HuH-7.5 (cell line): ENCODE measurements around the gene CBLB.
"Not testable (repeated sequence)": the region's sequence is repeated elsewhere in the genome, so short reads cannot be mapped to it uniquely, and the experiment has no call there.

Source experiments
- DNase-seq: peaks from one replicate; pipeline ENCODE4 v3.0.0; 2011; ENCODE audit warnings: low spot score

CBLB gene

DNA sequence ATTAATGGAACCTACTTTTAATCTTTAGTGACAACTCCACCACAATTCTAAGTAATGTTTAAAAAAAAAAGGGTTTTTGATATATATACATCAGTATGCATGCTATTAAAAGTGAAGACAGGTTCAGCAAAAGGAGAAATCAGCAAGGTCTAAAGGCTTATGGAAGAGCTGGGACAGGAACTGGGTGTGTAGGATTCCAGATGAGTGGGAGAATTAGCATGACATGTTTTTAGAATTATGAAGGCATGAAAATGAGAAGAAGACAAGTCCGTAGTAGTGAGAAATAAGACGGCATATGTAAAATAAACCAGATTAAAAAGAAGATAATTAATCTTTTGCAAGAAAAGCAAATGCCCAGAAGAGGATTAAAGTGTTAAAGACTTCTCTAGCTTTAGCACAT, 52.0 kb downstream of the CBLB start:
- no peak for DNase-seq

DNA sequence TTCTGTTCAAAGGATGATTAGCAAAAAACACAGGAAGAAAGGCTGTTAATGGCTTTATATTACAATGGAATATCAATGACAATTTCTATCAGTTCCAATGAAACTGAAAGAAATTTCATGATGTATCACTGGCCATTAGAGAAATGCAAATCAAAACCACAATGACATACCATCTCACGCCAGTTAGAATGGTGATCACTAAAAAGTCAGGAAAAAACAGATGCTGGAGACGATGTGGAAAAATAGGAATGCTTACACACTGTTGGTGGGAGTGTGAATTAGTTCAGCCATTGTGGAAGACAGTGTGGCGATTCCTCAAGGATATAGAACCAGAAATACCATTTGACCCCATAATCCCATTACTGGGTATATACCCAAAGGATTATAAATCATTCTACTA, 53.5 kb downstream of the CBLB start:
- DNase-seq = not testable (repeated sequence)

DNA sequence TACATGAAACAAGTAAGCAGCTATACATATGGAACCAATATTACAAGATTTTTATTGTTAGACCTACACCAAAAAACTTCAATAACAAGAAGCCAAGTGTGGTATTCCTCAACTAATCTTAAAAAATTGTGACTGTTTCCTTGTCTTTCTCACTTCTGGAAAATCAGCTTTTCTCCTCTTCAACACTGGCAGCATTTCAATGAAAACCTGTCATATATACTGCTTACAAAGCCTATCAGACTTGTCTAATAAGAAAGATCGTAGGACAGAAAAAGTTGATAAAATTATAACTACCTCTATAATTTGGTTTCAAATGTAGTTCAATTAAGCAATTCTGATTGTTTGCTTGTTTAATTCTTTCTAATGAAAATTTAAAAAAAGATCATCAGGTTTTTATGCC, 55.1 kb downstream of the CBLB start:
- DNase-seq = no peak

DNA sequence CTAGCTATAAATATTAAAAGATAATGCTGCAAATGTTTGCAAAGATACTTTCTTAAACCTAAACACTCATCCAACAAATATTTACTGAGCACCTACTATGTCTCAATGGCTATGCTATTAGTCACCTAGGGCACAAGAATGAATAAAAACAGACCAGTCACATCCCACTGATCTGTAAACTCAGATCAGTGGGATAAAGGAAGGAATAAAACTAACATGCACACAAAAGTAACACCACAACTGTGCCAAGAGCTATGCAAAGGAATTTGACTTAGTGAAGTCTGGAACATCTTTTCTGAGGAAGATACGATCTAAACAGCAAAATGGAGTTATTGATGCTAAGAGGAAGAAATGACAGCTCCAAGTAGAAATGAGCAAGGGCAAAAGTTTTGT, 56.6 kb downstream of the CBLB start:
- DNase-seq = no peak

DNA sequence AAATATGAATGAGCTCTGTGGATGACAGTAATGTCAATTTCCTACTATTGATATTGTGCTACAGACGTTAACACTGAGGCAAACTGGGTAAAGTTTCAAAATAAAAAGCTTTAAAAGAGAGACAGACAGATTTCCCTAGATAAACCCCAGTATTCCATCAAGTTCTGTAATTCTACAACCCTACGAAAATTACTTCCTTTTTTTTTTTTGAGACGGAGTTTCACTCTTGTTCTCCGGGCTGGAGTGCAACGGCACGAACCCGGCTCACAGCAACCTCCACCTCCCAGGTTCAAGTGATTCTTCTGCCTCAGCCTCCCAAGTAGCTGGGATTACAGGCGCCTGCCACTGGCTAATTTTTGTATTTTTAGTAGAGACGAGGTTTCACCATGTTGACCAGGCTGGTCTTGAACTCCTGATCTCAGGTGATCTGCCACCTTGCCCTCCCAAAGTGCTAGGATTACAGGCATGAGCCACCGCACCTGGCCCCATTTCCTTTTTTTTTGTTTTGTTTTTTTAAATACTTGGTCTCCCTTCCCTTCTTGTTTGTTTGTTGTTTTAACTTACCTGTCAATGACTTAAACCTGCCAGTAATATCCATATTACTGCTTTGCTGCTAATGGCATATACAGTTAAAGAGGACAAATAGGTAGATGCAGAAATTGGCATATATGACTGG, 57.2 kb downstream of the CBLB start:
- DNase-seq = no peak

DNA sequence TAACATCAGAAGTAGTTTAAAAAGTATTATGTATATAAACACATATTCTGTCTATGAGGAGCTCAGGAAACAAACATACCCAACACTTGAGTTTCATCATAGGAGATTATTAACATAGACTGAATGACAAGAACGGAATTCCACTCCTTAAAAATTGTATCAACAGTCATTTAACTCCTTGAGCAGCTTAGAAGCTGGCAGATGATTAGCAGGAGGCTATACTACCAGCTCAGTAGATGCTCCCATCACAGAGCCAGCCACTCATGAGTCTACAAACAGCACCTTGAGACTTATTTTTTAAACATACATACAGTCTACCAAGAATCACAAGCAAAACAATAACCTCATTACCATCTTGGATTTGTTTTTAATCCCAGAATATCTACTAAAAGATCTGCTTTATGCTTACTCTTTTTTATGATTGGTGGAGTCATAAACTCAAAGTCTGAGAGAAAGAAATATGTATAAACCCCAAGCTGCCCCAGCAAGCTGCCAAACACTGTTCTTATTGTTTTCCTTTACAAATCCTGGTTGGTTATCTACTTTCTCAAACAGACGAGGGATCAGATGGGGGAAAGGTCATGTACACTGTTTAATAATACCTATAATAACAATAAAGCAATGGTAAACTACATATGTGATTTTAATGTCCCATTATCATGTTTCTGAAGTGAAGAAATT, 59.5 kb downstream of the CBLB start:
- DNase-seq = no peak

DNA sequence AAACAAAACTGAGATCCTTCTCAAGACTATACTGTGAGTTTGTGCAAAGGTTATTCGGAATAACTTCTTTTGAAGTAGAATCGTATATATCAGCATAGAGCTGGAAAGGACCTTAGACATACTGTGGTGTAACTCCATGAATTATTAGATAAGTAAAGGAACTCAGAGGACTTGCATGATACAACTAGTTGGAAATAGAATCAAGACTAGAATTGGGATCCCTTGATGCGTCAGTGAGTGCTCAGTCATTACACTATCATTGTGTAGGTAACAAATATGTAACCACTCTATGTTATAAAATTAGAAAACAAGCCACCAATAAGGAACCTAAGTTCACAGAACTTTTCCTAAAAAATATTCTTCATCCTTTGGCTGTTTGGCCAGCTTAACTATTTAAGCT, 61.1 kb downstream of the CBLB start:
- no peak for DNase-seq

DNA sequence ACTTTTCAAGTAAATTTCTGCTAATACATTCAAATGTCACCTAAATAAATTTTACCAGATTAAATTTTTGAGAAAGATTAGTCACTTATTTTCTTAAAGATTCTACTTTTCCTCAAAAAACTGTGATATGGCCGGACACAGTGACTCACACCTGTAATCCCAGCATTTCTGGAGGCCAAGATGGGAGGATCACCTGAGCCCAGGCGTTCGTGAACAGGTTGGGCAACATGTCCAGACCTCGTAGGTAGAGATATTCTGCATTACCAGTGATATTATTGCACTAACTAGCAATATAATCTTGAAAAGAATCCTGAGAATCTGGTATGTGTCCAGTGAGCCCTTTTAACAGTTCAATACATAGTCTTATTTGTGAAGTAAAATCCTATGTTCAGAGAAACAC, 61.7 kb downstream of the CBLB start:
- no peak for DNase-seq

DNA sequence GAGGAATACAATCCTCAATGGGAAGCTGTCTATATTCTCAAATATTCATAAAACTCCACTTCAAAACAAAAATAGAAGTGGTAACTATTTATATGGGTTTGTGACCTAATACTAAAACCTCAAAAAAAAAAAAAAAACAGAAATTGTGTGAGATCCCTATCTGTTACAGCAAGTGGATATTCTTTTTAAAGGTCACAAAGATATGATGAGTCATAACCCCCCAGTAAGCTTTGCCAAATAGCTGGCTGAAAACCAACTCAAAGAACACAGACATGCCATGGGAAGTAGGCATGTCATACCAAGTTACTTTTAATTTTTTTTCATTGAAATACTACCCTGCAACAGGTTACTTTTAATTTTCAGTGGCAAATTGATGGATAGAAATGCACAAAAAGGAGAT, 62.5 kb downstream of the CBLB start:
- no peak for DNase-seq

DNA sequence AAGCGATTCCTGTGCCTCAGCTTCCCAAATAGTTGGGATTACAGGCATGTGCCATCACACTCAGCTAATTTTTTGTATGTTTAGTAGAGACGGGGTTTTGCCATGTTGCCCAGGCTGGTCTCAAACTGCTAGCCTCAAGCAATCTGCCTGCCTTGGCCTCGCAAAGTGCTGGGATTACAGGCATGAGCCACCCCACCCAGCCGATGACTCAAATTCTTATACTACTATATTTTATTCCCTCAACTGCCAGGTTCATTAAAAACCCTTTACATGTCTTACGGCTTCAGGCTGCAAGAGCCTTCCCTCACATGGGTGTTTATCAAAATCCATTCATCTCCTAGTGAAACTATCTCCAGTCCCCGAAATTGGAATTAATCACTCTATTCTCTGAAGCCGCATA, 63.4 kb downstream of the CBLB start:
- no peak for DNase-seq

DNA sequence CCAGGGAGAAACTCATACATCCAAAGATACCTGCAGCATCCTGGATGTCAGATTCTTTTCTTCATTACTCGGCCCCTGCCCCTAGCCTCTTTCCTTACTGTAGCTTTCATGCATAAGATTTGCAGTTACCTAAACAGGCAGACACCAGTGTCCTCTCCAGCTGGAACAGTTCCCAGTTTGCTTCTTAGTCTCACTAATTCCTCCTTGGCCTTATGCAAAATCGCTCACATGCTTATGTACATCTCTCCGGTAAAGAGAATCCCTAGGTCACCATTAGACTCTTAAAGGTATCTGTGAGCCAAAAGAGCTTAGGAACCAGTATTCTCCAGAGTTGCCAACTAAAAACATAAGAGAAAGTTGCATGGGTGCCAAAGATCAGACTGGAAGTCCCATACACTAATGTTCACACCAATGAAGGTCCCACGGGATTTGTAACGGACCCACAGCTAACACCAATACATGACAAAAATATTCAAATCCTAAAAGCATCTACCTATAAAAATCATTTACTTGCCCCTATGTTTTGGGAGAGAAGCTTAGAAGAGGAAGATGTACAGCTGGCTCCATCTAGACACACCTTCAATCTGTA, 66.6 kb downstream of the CBLB start:
- no peak for DNase-seq

DNA sequence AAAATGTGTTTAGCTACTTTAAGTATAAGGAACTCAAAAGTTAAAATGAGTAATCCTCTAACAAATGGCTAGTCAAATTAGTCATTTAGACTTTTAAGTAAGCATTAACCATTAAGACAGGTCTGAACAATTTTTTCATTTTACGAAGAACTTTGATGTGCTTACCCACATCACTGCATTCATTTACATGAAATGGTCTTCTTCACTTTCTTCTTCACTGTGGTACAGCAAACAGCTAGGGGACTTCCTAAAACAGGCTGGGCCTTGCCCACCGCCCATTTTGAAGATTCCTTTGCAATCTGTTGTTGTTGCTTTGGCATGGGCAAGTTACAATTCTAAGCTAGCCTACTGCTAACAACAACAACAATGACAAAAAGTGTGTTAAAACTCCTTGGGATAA, 67.4 kb downstream of the CBLB start:
- no peak for DNase-seq

DNA sequence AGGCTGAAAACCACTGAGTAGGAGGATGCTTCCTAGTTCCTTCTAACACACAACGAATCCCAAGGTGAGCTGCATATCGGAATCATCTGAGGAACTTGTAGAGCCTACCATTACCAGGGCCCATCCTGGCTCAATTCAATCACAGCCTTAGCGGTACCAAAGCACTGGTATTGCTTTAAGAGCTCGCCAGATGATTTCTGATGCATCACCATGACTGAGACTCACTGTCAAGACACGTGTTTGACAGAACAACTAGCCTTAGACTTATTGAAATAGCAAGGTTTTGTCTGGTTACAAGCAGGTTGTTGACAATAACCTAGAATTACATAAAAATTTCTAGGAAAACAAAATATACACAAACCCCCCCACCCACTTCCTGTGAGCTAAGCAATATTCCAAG, 68.5 kb downstream of the CBLB start:
- DNase-seq = no peak

DNA sequence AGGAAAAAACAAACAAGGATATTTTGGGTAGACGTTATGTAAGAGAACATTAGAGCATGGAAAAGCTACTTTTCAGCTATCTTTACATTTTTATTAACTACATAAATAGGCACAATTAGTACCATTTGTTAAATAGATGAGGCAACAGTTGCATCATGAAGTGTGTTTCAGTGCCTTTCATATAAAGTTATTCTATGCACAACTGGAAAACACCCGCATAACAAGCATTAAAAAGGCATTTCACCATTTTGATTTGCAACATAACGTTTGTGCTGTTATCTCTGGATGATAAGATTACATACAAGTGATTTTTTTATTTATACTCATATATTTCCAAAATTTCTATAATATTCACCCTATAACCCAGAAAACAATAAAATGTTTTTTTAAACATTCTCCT, 69.5 kb downstream of the CBLB start:
- no peak for DNase-seq

DNA sequence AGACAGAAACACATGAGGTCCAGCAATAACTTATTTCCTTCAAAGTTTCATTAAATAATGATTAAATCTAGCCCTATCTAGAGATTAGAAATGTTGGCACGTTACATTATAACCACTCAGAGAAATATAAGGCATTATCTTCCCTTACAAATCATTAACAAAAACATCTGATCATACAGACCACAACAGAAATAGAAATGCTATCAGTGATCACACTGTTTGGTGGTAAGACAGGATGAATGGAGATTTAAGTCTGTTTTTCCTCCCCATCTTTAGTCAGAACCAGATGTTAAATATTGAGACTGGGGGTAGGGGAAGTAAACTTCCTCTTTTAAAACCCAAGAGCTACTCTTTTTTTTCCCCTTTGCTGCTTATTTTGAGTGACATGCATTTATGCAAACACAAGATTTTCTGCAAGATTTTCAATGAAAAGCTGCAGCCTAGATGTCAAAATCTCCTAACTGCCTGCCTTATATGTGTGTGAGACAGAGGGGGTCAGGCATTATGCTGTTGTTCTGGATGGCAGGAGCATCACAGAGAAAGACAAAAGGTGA, 70.4 kb downstream of the CBLB start:
- DNase-seq = no peak

DNA sequence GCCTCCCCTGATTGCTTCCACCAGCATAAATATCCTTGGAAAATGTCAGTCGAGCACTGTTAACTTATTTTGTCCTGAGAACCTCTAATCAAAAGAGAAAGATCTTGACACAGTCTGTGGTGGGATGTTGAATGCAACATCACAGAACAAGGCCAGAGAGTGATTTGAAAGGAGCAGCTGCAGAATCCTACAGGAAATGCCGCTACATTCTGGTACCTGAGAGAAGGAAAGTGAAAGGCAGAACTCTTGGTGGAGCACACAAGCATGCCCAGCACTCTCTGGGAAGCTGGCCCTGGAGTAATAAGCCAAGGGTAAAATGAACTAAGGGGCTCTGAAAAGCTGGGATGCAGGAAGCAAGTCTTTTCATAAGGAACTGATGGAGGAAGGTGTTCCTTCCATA, 75.8 kb downstream of the CBLB start:
- no peak for DNase-seq

DNA sequence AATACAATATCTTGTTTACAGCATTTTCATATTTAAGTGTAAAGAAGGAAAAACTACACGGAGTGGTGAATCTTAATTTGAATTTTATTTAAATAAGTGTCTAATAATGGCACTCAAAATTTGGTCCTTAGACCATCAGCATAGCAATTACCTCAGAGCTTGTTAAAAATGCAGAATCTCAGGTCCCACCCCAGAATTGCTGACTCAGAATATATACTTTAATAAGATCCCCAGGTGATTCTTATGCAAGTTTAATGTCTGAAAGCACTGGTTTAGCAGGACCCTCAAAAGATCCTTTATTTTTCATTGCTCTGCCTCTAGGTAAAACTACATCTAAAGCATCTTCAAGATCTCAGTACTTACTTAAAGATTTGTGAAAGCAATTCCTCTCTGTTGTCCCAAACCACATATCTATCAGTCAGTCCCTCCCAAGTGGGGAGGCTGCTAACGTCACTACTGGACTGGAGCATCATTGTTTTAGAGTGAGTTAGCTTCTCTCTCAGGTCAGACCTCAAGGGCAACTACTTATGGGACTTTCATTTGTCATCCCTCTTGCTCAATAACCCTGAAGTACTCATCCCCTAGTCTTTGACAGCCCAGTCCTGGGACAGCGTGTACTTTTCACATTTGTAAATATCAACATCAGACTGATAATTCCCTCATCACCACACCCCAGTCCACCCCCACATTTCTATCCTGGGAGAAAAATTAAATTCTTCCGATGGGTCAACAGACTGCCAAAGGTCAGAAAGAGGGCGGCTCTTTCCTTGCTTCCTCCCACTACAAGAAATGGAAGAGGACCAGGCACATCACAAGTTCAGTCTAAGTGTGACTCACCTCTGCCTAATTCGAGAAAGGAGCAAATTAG, 76.7 kb downstream of the CBLB start:
- no peak for DNase-seq

DNA sequence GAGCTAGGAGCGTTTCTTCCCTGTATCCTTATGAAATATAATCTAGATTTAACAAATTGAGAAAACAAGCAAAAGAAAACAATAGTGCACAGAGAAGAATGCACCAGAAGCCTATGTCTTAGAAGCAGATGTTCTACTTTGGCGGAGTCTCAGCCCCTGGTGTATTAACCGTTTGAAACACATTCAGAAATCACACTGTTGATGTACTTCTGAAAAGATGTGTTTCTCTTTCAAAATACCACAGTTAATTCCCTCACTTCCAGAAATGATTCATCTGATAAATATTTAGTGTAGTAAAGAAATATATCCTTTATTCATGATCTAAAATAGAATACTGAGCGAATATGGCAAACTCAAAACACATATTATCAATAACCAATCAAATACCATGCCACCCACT, 77.7 kb downstream of the CBLB start:
- no peak for DNase-seq

DNA sequence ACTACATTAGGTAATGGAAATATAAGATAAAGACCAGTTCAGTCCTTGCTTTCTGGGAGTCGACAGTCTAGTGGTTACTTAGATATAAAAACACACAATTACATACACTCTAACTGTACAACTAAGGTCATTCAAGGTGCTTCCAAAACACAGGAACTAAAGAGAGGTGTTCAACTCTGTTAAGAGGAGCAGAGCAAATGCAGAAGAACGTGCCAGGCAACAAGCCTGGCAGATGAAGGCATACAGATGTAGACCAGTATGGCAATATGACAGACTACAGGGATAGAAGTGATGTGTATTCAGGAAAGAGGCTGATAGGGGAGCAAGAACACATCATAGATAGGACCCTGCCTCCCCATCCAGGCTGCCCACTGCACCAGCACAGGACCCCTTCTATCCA, 78.3 kb downstream of the CBLB start:
- no peak for DNase-seq

DNA sequence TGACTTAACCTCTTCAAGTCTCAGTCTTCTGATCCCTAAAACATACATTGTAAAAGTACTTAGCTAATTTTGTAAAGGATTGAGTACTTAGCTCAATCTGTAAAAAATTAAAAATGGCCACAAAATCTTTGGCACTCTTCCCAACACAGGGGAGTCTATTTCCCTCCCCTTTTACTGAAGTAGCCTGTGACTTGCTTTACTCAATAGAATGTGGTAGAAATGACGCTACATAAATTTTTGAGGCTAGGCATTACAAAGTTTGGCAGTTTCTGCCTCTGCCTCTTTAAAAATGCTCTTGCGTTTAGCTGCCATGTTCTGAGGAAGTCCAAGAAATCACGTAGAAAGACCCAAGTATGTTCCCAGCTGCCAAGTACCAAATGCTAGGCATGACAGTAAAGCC, 80.2 kb downstream of the CBLB start:
- DNase-seq = no peak

DNA sequence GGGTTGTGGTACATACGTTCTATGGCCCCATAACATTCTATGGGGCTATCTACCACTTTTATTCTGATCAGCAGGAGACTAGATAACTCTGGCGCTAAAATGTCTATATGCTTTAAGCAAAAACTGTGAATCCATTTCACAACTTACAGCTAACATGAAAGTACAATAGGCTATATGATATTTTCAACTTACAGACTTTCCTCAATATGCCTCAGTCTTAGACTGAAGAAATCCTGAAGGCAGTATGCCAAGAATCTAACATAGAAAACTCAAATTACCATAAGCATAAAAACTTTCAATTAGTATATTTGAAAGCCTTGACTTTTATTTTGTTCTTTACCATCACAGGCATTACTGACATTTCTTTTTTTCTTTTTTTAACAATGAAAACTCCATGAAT, 81.4 kb downstream of the CBLB start:
- no peak for DNase-seq

DNA sequence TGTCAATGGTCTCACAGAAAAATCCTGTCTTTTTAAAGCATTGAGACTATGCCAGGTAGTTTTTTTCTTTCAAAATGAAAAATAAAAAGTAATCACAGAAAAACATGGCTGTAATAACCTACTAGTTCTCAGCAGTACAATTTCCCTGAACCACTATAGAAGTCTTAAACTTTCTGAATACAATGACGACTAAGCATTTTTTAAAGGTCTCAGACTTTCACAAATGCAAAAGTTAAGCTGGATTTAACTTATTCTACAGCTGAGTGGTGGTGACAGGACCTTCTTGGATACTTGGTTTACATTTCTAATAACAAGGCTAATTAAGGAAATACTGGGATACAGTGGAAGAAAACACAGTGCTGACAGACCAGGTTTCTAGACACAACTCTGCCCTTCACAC, 81.8 kb downstream of the CBLB start:
- DNase-seq = no peak

DNA sequence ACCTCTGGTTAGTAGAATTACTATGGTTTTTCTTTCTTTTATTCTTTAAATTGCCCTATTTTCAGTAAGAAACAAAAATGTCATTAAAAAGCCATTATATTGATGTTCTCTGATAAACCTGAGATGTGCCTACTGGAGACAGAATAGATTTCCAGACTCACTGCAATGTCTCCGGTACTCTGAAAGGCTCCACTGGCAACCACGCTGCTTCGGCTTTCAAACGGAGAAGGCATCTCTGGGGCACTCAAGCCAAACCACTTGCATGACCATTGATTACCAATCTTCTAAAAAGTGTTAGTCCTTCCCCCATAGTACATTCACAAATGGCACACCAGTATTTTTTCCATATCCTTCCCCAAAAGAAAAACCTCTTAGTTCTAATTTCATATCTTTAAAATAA, 82.6 kb downstream of the CBLB start:
- DNase-seq = no peak
